GM21786 (cell line): ENCODE data around the gene ULK4.
"Not testable (repeated sequence)": the region's sequence is repeated elsewhere in the genome, so short reads cannot be mapped to it uniquely, and the experiment has no call there.

Experiments used
- ATAC-seq: cut with Tn5 transposase; IDR thresholded peaks from one replicate; pipeline ENCODE4 v1.9.1; 2021; ENCODE audit not compliant: unreplicated experiment

ULK4 gene

DNA sequence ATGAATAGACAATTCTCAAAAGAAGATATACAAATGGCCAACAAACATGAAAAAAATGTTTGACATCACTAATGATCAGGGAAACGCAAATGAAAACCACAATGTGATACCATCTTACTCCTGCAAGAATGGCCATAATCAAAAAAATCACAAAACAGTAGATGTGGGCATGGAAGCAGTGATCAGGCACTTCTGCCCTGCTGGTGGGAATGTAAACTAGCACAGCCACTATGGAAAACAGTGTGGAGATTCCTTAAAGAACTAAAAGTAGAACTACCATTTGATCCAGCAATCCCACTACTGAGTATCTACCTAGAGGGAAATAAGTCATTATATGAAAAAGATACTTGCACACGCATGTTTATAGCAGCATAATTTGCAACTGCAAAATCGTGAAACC is 677.0 kb downstream of the ULK4 start:
- not testable (repeated sequence) for ATAC-seq

DNA sequence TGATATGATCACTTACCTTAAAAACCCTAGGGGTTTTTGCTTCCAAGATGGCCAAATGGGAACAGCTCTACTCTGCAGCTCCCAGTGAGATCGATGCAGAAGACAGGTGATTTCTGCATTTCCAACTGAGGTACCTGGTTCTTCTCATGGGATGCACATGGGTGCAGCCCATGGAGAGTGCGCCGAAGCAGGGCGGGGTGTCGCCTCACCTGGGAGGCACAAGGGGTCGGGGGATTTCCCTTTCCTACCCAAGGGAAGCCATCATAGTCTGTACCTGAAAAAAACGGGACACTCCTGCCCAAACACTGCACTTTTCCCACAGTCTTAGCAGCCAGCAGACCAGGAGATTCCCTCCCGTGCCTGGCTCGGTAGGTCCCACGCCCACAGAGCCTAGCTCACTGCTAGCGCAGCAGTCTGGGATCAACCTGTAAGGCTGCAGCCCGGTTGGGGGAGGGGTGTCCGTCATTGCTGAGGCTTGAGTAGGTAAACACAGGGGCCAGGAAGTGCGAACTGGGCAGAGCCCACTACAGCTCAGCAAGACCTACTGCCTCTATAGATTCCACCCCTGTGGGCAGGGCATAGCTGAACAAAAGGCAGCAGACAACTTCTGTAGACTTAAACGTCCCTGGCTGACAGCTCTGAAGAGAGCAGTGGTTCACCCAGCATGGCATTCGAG is 684.0 kb downstream of the ULK4 start:
- ATAC-seq = no peak

DNA sequence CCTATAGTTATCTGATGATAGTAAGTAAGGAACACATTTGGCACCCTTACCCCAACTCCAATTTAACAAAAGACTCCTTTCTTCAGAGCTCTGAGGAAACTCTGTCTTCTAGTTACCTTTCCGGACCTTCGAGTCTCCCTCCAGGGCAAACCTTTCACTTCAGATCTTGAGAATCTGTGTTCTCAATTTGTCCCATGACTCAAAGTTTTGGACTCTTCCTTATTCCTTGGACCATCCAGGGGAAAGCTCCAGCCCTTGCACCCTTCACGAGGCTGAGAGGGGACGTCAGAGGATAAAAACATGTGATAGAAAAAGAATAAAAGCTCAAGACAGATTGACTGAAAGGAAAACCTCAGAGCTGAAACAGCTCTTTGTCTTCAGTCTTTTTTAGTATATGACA is 685.7 kb downstream of the ULK4 start:
- no peak for ATAC-seq

DNA sequence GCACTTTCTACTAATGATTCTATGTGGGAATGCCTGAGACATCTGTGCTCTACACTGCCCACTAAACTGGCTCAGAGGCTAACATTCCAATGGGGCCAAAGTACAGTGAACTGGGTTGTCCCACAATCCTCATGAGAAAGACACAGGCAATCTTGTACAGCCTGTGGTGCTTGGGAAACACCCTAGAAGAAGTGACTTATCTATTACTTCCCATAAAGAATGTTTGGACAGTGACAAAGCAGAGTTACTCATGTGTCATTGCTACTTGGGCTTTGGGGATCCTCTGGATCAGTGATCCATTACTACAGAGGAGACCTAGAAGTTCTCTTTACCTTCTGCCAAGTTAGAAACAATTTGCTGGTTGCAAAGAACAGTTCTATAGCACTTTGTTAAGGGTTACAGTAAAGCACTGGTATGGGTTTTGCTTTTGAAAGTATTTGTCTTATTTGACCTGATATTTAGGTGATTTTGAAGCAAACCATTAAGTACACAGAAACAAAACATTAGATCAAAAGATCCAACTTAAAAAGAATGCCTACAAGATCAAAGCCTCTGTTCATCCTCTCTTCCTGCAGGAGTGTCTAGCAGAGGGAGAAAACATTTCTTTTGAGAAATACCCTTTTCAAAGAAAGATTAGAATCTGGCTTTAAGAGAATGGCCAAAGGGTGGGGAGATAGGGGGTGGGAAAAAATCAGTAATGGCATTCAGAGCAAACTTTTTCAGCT is 686.8 kb downstream of the ULK4 start:
- ATAC-seq = no peak

DNA sequence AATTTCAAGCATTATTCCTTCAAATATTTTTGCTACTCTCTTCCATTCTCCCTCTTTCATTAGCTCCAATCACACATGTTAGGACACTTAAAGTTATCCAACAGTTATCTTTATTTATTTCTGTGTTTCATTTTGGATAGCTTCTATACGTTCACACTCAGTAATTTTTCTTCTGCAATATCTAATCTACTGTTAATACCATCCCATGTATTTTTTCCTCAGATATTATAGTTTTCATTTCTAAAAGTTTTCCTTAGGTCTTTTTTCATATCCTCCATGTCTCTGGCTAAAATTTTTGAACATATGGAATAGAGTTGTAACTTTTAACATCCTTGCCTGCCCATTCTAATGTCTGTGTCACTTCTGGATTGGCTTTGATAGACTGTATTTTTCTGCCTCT is 689.2 kb downstream of the ULK4 start:
- ATAC-seq = no peak

DNA sequence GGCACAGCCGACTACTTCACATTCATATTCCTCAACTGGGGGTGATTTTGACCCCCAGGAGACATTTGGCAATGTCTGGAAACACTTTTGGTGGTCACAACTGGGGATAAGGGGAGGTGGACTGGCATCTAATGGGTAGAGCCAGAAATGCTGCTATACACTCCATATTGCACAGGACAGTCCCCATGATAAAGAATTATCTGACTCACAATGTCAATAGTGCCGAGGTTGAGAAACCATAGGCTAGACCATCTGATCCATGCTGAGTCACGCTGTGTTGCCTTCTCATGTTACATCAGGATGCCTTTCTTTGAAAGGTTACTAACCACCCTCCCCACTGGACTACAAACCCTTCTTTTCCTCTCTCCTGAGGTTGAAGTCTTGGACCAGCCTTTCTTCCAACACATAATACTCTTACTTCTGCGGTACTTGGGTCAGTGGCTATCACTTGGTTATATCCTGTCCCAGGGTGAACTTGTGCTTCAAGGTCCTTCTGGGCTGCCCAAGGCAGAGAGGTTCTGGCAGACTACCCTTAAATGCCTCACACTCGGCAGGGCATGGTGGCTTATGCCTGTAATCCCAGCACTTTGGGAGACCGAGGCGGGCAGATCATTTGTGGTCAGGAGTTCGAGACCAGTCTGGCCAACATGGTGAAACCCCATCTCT is 693.8 kb downstream of the ULK4 start:
- no peak for ATAC-seq

DNA sequence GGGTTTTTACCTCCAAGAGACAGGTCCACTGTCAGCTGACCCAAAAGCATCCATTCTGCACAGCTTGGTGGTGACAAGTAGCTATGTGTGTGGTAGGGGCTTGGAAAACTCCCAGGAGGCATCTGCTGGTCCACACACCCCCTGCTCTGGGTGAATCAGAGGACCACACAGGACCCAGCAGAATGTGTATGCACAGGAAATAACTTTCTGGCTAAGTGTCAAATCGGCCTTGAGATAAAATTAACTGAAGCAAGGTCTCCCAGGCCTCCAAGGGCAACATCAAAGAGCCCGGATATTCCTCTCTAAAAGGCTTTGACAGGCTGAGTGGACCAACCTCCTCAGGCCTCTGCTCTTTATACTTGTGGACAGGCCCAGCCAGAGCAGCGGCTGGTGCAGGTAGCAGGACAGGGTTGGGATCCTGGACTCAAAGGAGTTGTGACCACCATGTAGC is 696.1 kb downstream of the ULK4 start:
- no peak for ATAC-seq

DNA sequence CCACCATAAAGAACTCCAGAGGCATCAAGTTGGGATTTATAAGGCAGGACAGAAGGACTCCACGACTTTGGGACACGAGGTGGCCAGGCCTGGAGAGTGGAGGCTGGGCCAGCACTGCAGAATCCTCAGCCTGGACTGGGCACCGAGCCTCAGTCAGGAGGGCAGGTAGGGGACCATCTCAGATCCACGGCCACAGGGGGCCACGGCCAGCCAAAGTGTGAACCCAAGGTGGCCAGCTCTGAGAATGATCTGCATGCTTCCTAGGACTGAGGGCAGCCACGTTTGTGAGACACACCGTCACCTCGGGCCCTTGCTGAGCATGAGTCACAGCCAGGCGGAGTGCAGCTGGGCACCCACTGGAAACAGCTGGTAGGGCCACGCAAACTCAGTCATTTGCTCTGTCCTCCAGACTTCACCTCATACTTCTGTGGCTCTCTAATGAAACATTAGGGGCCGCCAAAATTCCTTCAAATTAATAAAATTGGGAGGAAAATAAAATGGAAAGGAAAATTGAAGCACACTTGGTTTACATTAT is 696.8 kb downstream of the ULK4 start:
- ATAC-seq = no peak

DNA sequence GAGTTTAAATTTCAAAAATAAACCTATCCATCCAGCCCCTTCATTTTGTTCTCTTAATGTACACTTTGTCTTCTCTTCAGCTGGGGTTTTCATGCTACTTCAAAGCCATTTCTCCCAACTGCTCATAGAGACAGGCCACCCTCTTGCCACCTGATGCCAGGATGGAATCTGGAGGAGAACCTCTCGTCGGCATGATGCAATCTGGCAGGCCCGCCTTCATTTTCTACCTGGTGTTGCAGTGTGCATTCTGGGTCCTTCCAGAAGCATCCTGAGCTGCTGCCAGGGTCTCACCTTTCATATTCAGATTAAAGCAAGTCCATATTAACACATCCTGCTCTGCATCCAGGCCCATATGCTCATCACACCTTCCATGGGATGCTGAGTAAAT is 701.8 kb downstream of the ULK4 start:
- no peak for ATAC-seq

DNA sequence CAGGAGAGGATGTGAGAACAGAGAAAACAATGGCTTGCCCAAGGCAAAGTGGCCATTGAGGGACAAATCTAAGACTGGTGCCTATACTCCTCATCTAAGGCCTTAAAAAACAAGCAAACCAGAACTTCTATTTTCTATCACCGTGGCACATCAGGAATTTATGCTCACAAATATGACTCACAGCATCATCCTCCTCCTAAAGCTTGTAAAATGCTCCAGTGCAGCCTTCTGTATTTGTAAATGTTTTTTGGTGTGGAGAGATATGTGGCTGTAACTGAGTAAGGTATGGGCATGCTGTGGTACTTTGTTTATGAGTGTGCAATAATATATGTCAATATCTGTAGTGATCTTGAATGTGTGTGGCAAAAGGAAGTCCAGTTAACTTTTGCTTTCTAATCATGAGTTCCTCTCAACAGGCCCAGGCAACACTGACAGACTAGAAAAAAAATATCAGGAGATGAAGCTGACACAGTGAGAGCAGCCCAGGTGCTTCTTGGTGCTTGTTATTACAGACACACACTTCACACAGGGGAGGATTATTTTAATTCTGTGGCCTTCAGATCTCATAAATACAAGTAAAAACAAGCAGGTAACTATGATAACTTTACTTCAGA is 702.3 kb downstream of the ULK4 start:
- ATAC-seq = no peak

DNA sequence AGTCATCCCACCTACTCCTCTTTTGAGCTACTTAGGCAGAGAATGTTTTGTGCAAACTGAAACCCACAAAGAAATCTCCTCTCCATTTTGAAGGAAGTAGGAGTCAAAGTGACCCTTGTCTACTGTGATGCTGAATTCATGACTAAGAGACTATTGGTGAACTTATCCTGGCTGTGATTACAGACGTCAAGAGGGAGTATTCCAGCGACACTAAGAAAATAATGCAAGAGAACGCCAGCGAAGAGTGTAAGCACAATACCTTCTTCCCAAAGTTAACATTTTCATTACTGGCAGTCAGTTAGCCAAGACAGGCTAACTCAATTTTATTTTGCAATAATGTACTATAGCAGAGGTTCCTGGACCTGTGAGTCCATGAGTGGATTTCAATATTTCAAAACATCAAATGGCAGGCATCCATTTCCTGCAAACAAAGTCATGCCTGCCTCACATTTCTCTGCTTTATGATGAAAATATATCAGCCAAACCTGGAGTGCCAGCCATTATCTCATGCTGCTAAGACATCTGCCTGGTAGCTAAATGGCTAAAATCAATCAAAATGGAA is 703.6 kb downstream of the ULK4 start:
- ATAC-seq = no peak

DNA sequence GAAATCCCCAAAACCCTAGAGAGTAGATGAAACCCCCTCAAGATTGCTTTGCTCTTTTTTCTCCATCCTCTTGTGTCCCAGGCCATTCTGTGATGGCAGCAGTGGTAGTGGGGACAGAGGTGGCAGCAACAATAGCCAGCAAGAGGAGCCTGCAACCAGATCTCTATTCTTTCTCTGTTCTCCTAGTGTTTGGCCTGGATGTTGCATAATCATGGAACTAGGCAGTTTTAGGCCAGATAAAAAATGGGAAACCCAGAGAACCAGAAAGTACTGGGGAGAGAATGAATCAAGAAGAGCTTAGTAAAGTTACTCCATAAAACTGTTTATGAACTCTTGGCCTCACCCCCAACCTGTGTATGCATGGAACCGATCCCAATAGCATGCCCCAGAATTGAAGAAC is 710.3 kb downstream of the ULK4 start:
- ATAC-seq = no peak

DNA sequence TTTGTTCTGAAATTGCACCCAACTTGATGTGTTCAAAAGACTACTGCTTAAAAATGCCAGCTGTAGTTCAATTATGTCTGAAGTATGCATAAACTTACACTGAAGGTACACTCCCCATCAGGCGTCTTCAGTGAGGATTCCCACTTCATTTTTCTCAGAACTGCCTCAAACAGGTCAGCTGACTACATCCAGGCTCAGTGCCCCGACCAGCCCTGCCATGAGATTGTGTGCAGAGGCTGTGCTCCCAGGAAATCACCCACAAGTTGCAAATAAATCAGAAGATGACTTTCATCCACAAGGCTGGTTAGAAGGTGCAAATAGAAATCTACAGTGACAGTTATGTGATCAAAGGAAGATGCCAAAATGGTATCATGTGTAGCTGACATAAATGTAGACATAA is 711.1 kb downstream of the ULK4 start:
- ATAC-seq = no peak

DNA sequence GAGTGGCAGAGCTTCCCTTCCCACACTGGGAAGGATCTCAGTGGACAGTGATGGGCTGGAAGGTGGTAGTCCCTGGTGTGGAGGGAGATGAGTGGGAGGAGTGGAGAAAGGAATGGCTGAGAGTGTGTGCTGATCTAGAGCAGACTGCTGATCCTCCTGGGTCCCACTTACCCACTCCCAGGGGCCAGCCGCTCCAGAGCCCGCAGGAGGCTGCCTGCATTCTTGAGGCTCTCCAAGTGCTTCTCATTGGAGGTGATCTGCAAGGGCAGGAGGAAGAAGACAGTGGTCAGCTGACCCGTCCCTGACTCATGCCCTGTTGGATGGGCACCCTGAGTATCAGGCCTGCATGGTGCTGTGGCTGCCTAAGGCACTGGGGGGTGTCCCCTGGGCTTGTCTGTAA is 712.6 kb downstream of the ULK4 start:
- ATAC-seq = no peak

DNA sequence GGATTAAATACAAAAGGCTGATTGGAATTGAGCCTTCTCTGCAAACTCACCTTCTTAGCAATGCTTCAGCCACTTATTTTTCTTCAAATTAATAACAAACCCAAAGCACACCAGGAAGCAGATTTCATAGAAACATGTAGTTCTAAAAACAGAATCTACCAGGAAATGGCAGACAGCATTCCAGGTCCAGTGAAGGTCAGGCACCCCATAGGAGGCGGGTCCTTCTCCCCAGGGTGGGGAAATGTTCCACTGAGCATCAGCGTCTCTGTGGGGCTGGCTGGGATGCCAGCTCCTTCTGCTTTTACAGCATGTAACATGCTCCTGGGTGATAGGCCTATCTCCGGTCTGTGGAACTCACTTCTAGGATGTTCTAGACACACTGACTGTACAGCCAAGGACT is 713.4 kb downstream of the ULK4 start:
- no peak for ATAC-seq

DNA sequence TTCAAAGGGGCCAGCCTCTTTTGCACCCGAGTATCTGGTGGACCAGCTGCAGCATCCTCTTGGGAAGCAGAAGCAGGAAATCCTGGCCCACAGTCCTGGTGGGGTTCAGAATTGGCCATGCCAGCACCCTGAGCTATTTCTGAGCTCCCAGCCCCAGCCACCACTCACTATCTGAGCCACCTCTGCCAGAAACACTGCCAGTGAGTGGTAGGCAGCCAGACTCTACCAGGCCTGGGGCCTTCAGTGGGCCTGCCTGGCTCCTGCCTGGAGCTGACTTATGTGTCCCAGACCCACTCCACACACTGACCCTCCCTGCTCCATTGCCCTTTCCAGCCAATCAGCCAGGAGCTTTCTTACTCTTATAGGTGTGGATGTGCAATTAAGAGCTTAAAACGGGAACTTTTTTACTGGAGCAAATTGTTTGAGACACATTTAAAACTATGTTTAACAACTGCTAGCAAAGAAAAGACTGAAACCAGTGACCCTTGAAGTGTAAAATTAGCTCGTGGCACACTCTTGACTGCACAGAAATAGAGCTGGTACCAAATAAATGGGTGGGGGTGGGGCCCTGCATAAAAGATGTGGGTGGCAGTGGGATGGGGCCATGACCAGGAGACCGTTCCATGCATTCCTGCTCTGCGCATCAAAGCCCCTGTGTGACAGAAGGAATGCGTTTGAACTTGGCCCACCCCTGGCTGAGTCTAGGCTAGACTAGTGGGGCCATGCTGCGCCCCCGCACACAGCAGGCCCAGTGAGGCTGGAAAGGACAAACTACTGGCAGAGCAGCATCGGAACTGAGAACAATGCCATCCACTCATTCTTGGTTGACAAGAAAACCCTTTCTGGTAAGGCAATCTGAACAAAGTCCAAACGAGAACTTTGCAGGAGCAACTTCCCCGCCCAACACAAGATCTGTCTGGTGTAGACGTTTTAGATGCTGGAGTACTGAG is 714.6 kb downstream of the ULK4 start:
- no peak for ATAC-seq

DNA sequence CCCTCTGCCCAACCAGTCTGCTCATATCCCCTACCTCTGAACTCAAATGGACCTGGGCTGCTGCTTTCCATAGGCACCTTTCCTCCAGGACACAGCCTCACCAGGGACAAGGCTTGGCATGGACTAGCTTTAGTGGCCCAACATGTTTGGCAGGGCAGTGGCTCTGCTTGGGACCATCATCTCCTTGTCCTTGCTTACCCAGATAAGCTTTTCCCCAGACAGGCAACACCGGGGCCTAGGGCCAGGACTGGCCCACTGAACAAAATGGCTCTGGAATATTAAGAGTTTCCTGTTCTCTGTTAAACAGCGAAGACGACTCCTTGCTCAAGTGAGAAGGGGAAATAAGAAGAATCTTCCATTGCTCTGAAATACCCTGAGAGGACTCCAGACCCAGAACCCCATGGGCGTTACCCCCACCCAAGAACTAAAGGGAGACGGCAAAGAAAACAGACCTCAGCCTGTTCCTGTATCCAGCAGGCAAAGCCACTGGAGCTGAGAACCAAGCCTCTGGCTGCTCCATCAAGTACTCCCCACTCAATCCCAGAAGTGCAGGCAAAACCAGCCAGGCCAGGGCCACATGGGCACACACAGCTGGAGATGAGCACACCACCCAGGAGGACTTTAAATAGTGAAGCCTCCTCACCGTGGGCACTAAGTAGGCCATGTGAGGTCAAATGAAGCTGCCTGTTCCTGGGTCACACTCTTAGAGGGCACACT is 717.1 kb downstream of the ULK4 start:
- no peak for ATAC-seq

DNA sequence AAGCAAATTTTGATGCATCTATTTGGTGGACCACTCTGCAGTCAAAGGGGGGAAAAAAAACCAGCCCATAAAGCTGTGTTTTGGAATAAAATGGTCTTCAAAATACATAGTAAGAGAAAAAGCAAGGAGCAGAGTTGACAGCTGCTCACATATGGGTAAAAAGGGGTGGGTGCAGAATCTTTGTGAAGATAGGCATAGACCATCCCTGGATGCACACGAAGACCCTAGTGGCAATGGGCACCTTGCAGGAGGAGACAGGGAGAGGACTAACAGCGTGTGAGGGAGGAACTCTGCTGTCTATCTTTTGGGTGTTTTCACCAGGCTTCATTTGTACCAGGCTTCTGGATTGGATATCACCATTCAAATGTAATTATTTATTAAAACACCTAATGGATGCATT is 718.7 kb downstream of the ULK4 start:
- no peak for ATAC-seq

DNA sequence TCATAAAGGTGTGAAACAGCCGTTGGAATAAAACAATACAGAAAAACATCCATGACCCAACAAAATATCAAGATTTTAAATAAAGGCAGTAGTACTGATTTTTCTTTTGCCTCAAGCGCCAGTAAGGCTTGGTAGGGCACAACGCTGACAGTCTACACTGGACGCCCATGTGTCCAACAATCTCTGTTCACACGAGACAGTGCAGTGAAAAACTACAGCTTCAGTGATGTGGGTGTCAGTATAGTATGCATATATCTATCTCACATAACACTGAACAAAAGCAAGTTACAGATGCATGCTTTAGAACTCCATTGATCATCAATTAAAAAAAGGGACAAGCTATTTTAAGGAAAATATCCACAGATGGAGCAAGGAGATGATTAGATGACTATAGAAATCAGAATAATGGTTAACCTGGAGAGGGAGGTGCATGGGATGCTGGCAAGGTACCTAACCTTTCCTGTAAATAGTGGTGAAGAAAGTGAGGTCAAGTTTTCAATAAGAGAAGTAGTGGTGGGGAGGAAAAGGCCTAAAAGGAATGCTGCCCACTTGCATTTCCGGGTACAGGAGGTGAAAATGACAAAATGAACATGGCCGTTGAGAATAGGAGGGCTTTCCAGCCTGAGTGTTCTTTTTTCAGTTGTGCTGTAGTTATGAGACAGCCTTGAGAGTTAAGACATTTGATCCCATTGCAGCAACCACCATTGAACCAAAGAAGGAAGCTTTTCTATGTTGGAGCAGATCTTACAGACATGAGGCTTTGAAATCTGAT is 719.9 kb downstream of the ULK4 start:
- ATAC-seq = no peak
